ENCODE data around the gene HYOU1. TPM values are rescaled to one million over a fixed set of nuclear protein-coding genes. Genes with fewer than 3 reads are reported as not detected.
"Not testable (repeated sequence)": the region's sequence is repeated elsewhere in the genome, so short reads cannot be mapped to it uniquely, and the experiment has no call there.

Gene HYOU1
- total RNA-seq, 1 experiment from 2014 or later = 398 TPM

- Mint-ChIP-seq H3K27ac (ENCODE audit: low read depth, unreplicated experiment) (no peak overlapping the region), H3K4me1 (ENCODE audit: insufficient read depth, unreplicated experiment) (no peaks in the 10 kb centered on the region), H3K36me3 (ENCODE audit: insufficient read depth, unreplicated experiment) (peaks cover 4% of the 10 kb centered on the region), H3K27me3 (ENCODE audit: insufficient read depth, unreplicated experiment) (no peaks in the 10 kb centered on the region), H3K4me3 (ENCODE audit: unreplicated experiment) (no peak overlapping the region), H3K9me3 (ENCODE audit: unreplicated experiment) (no peaks in the 10 kb centered on the region)
- TF ChIP-seq CTCF (IDR thresholded peaks at IDR 0.05; ENCODE audit: unreplicated experiment) = no peak
- ChIA-PET POLR2A (interaction anchor here (0.7 to 1.1 kb wide), 2 partner anchors 36 to 156 kb away, joined by 3 read pairs; no protein-coding TSS in a partner anchor), CTCF (no interaction called here)
- intact Hi-C loops (cut with micrococcal nuclease) = no loop called here
- DNase-seq (ENCODE audit: unreplicated experiment) = no peak
- no TSS peak for BruUV-seq (replicated peaks)
Measured at GRCh38 chr11:119038884-119039283, 18.1 kb downstream of the HYOU1 start.

GRCh38 chr11:119034813-119035212 is 22.2 kb downstream of the HYOU1 start:
- POLR2A ChIA-PET = no interaction called here
- Mint-ChIP-seq H3K27ac (ENCODE audit: low read depth, unreplicated experiment) (no peak overlapping the region), H3K9me3 (ENCODE audit: unreplicated experiment) (no peaks in the 10 kb centered on the region), H3K4me1 (ENCODE audit: insufficient read depth, unreplicated experiment) (peaks cover 2% of the 10 kb centered on the region), H3K4me3 (ENCODE audit: unreplicated experiment) (no peak overlapping the region), H3K36me3 (ENCODE audit: insufficient read depth, unreplicated experiment) (no peaks in the 10 kb centered on the region), H3K27me3 (ENCODE audit: insufficient read depth, unreplicated experiment) (no peaks in the 10 kb centered on the region)
- TF ChIP-seq CTCF (IDR thresholded peaks at IDR 0.05; ENCODE audit: unreplicated experiment) = no peak
- no peak for DNase-seq (ENCODE audit: unreplicated experiment)
- CTCF ChIA-PET = interaction anchor here (0.6 to 0.8 kb wide), 2 partner anchors 12 to 13 kb away, joined by 5 to 6 read pairs; no protein-coding TSS in a partner anchor
- intact Hi-C loops (cut with micrococcal nuclease) = no loop called here
- BruUV-seq (replicated peaks) = no TSS peak

GRCh38 chr11:119033421-119033820 is 23.6 kb downstream of the HYOU1 start:
- BruUV-seq (replicated peaks); DNase-seq (ENCODE audit: unreplicated experiment); H3K4me3 Mint-ChIP-seq (ENCODE audit: unreplicated experiment); H3K36me3 Mint-ChIP-seq (ENCODE audit: insufficient read depth, unreplicated experiment); H3K27me3 Mint-ChIP-seq (ENCODE audit: insufficient read depth, unreplicated experiment); H3K27ac Mint-ChIP-seq (ENCODE audit: low read depth, unreplicated experiment); intact Hi-C loops (cut with micrococcal nuclease); H3K9me3 Mint-ChIP-seq (ENCODE audit: unreplicated experiment): not testable (repeated sequence)
- peaks cover 15% of the 10 kb centered on the region for H3K4me1 Mint-ChIP-seq (ENCODE audit: insufficient read depth, unreplicated experiment)
- CTCF ChIA-PET = interaction anchor here (0.9 to 1.5 kb wide), 2 partner anchors 18 to 124 kb away, joined by 3 to 4 read pairs; no protein-coding TSS in a partner anchor
- POLR2A ChIA-PET = interaction anchor here (1.3 kb wide), 1 partner anchor 15 kb away, joined by 8 read pairs; the partner anchor contains the start of genes RPS25 and TRAPPC4

GRCh38 chr11:119031912-119032280 is 25.1 kb downstream of the HYOU1 start:
- Mint-ChIP-seq H3K4me1 (ENCODE audit: insufficient read depth, unreplicated experiment) (peaks cover 15% of the 10 kb centered on the region), H3K36me3 (ENCODE audit: insufficient read depth, unreplicated experiment) (no peaks in the 10 kb centered on the region), H3K27me3 (ENCODE audit: insufficient read depth, unreplicated experiment) (no peaks in the 10 kb centered on the region), H3K9me3 (ENCODE audit: unreplicated experiment) (no peaks in the 10 kb centered on the region), H3K27ac (ENCODE audit: low read depth, unreplicated experiment) (no peak overlapping the region), H3K4me3 (ENCODE audit: unreplicated experiment) (no peak overlapping the region)
- no TSS peak for BruUV-seq (replicated peaks)
- POLR2A ChIA-PET = interaction anchor here (0.7 to 1.0 kb wide), 4 partner anchors 10 to 70 kb away, joined by 3 to 4 read pairs (median 3); partner anchors contain the start of genes RPS25 and TRAPPC4
- no peak for TF ChIP-seq CTCF (IDR thresholded peaks at IDR 0.05; ENCODE audit: unreplicated experiment)
- DNase-seq (ENCODE audit: unreplicated experiment) = no peak
- intact Hi-C loops (cut with micrococcal nuclease) = loop anchor here (2.0 kb wide), 1 partner anchor 25 kb away; the partner anchor contains the start of gene HYOU1
- CTCF ChIA-PET = interaction anchor here (0.6 to 2.2 kb wide), 10 partner anchors 9 to 137 kb away, joined by 3 to 10 read pairs (median 6); partner anchors contain the start of gene HYOU1
